HS-5 (cell line): ENCODE data around the gene TRNP1.
"Not testable (repeated sequence)": the region's sequence is repeated elsewhere in the genome, so short reads cannot be mapped to it uniquely, and the experiment has no call there.

Source experiments
- DNase-seq: peaks from one replicate; pipeline ENCODE4 v3.0.0-alpha.2; 2012; ENCODE audit warnings: low read depth

TRNP1 gene, protein sequence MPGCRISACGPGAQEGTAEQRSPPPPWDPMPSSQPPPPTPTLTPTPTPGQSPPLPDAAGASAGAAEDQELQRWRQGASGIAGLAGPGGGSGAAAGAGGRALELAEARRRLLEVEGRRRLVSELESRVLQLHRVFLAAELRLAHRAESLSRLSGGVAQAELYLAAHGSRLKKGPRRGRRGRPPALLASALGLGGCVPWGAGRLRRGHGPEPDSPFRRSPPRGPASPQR

DNA sequence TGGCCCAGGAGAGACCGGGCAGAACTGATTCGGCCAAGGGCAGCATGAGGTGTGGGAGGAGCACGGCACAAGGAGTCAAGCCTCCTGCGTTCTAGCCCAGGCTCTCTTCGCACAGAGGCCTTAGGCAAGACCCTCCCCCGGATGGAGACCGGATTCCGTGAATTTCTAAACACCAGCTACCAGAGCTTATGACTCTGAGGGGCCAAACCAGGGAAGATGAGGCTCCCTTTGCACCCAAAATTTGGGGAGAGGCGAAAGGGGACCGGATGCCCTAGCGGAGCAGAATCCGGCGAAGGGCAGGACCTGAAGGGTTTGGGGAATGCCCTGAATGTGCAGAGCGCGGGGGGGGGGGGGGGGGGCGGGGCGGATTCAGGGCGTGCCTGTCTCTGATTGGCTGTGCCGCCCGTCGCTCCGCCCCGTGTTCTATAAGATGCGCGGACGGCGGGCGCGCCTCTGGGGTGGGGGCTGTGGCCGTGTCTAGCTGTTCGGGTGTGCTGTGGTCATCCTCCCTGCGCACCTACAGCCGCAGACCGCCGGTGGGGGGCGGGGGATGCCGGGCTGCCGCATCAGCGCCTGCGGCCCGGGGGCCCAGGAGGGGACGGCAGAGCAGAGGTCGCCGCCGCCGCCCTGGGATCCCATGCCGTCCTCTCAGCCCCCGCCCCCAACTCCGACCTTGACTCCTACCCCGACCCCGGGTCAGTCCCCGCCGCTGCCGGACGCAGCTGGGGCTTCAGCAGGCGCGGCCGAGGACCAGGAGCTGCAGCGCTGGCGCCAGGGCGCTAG is at the start of gene TRNP1:
TRNP1 (plus strand) TSS at position 456 of the 783 bp plus-strand sequence; CDS start at position 551, 95 bp downstream.
- no peak for DNase-seq

DNA sequence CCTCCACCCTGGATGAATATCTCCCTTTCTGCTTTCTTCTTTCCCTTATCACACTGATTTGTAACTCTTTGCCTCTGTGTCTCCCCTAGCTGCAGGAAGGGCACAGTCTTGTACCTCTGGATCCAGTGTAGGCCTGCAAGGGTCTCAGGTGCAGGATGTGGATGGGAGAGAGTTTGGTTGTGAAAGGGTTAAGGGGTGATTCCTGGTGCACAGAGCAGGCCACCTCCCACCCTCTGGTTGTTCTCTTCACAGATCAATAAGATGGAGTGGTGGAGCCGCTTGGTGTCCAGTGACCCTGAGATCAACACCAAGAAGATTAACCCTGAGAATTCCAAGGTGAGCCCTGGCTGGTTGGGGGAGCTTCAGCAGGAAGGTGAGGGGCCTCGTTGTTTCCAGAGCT is 48.4 kb upstream of the TRNP1 start:
- no peak for DNase-seq

DNA sequence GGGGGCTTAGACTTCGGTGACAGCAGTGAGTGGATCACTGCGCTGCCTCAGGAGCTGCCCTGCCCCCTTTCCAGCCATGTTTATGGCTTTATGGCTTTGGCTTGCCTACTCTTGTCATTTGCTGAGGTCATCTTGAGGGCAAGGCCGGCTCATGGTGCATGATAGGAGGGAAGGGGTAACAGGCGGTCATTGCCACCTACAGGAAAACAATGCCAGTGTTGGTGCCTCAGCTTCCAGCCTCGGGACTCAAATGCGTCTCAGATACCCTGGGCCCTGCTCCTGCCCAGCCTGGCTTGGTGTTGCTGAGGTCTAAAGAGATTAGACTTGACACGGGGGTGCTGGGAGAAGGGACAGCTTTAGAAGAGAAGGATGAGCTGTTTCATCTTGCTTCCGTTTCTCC is 47.8 kb upstream of the TRNP1 start:
- no peak for DNase-seq

DNA sequence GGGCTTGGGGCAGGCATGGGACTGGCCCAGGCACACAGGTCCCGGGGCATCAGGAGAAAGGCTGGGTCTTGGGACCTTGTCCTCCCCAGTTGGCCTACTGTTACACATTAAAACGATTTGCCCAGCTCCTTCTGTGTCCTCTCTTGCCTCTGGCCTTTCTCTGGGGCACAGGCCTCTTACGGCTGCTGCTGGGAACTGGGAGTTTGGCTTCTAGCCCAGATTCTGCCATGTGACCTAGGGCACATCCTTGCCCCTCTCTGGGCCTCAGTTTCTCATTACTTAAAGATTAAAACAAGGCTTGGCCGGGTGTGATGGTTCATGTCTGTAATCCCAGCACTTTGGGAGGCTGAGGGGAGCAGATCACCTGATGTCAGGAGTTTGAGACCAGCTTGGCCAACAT is 47.2 kb upstream of the TRNP1 start:
- no peak for DNase-seq

DNA sequence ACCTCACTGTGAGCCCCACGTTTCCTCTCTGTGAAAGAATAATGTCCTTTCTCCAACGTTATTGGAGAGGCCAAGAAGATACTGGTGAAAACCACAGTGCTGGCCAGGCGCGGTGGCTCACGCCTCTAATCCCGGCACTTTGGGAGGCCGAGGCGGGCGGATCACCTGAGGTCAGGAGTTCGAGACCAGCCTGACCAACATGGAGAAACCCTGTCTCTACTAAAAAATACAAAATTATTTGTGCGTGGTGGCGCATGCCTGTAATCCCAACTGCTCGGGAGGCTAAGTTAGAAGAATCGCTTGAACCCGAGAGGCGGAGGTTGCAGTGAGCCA is 44.8 kb upstream of the TRNP1 start:
- DNase-seq = not testable (repeated sequence)

DNA sequence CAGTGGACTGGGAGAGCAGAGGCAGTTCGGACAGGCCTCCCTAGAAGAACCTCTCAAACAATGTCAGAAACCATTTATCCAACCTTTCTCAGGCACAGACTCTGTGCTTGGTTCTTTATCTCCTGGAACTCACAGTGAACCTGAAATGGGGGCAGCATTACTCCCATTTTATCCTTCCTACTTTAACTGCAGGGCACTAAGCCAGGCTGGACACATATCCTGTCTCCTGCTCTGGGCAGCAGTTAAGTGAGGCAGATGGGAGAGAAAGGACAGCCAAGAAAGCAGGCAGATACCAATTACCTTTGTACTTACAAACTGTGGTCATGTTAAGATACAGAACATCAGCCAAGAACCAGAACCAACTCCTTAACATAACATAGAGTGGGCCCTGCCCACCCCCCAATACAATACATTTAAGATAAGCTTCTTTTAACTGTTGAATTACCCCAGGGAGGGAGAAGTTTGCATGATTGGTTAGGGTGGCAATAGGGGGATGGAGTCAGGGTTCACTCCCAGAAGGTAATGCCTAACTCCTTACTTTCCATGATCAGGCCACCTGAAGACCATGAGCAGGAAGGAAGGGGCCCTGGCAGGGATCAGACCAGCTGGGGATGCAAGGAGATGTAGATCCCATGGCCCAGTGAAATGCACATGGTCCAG is 44.1 kb upstream of the TRNP1 start:
- DNase-seq = no peak

DNA sequence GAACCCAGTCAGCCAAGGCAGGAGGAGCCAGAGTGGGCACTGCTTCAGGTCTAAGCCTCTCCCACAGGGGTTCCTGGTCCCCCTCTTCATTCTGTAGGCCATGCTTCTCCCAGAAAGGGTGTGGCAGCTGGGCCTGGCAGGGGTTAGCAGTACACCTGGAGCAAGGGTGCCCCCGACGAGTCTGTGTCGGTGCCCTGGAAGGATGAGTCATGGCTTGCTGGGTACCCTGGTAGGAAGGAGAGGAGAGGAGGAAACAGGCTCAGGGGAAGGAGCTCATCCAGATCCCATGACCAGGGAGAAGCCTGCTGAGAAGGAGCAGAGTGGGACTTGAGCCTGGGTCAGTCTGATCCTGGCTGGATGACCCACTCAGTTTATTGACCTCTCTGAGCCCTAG is 43.6 kb upstream of the TRNP1 start:
- no peak for DNase-seq

DNA sequence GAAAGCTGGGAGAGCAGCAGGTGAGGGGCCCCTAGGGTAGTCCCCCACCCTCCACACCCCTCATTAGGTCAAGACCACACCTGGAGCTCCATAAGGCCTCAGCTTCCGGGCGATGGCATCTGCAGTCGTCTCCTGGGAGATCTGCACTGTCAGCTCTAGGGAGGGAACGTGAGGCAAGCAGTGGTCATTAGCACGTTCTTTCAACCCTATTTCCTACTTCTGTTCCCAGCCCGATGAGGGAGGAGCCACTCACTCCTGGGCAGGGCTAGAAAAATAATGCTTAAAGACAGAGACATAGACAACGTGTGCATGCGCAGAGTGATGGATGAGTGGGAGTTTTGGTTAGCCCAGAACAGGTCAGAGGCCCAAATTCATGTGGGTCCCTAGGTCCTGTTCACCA is 42.9 kb upstream of the TRNP1 start:
- DNase-seq = no peak

DNA sequence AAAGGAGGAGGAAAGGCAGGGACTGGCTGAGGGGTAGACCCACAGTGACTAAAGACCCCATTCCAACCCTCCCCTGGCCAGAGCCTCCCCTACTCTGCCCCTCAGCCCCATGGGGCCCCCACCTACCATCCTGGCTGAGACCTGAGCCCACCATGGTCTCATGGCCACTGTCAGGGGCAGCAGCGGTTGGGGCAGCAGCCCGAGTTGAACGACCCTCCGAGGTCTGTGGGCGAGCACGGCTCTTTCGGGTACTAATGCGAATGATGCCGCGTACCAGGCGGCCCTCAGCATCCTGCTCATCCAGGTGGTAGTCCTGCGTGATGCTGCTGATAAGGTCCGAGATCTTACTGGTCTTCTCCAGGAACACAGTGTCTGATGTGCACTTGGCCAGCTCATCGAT is 42.3 kb upstream of the TRNP1 start:
- DNase-seq = no peak

DNA sequence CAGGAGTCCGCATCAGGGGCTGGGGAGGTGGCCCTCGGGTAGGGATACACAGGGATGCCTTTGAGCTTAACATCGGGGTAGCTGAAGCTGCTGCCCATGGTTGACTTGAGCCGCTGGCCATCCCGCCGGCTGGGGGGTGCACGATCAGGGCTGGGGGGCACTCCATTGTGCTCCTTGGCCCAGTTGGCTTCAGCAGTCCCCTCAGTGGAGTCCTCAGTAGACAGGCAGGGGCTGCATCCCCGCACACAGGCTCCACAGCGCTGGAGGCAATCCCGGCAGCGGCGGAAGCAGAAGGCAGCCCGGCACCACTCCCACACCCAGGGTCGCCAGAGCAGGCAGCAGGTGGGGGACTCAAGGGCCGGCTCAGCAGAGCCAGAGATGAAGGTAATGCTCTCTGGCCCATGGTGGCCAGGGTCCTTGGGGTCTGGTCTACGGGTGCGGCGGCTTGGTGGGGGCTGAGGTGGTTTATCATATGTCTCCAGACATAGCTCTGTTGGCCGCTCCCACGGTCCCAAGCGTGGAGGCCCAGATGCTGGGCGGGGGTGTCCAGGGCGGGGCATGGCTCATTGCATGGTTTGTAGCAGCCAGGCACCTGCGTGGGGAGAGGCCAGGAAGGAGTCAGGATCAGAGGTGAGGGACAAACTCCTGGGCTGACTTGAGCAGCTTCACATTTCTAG is 41.5 kb upstream of the TRNP1 start:
- DNase-seq = no peak

DNA sequence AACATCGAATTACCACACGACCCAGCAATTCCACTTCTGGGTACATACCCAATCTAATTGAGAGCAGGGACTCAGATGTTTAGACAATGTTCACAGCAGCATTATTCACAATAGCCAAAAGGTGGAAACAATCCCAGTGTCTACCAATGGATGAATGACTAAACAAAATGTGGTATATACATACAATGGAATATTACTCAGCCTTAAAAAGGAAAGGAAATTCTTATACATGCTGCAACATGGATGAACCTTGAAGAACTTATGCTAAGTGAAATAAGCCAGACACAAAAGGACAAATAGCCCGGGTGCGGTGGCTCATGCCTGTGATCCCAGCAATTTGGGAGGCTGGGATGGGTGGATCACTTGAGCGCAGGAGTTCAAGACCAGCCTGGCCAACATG is 40.1 kb upstream of the TRNP1 start:
- DNase-seq = no peak

DNA sequence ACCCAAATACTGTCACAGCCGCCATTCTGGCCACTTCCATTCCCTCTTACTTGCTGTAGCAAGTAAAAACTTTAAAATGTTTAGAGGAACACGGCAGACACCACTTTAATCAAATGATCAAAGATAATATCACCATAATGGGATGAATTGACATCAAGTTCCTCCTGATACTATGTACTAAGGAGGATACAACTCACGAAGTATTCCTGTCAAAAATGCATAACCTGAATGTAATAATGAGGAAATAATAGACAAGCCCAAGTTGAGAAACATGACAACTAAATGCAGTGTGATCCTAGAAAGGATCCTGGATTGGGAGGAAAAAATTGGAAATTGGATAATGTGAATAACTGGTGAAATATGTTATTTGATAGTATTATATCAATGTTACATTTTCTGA is 37.2 kb upstream of the TRNP1 start:
- DNase-seq = no peak

DNA sequence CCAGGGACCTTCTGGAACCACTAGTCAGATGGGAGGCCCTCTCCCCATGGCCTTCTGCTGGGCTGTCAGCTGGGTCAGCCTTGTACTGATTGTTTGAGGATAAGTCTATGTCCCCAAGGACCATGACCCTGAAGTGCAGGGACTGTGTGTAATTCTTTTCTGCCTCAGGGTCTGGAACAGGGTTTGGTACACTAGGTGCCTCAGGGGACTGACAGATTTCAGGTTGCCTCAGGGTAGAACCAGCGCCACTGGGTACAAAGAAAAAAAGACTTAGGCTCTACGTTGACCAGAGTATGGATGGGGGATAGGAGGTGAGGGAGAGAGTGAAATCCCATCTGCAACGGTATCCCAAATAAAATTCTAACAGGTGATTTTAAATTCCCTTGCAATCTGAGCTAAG is 36.2 kb upstream of the TRNP1 start:
- no peak for DNase-seq

DNA sequence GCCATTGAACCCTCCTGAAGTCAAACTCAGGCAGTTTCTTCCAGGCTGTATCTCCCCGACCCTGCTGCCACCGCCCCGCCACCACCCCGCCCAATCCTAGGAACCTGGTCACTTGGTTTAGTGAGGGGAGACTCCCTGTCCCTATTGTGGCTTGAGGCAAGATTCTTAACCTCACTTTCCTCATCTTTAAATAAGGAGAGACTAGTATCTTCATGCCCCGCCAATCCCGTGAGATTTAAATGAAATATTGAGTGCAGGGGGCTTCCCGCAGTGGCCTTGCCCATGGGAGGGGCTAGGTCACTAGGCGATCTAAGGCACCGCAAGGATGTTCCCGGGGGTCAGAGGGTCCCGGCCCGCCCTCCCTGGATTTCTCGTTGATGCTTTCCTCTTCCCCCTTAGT is 34.2 kb upstream of the TRNP1 start:
- DNase-seq = no peak

DNA sequence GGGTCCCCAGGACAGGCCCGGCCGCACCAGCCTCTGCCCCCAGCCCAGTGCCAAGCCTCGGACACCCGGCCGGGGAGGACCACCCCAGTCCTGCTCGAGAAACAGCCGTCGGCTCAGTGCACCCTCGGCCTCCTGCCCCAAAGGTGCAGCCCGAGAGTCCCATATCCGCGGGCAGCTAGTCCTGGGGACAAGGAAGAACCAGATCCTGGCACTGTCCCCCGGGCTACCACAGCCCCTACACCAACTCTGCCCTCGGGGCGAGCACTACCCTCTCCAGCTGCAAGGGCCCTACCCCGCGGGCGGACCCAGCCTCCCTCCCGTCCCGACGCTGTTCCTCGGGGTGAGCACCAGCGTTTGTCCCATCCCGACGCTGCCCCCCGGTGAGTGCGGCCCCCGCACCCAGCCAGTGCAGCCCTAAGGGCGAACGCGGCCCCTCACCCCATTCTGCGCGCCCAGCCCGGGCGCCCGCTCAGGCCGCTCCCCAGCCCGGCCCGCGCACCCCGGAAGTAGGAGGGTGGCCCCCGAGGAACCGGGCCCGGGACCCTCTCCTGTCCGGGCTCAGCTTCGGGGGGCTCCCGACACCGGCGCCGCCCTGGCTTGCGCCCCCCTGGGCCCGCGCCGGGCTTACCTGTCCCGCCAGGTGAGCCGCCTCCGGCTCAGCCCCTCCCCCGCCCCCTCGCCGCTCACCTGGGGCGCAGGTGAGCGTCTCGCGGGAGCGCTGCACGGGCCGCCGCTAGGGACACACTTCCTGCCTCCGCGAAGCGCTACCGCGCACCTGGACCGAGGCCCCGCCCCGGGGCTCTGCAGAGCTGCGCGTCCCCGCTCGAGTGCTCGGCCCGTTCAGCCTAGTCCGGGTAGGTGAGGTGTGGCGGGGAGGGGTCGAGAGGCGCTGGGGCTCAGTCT is 33.5 kb upstream of the TRNP1 start, which contains the start of gene KDF1:
KDF1 (minus strand) TSS at position 747 of the 903 bp plus-strand sequence. CDS start 8,088 bp downstream, outside the sequence.
- DNase-seq = no peak

DNA sequence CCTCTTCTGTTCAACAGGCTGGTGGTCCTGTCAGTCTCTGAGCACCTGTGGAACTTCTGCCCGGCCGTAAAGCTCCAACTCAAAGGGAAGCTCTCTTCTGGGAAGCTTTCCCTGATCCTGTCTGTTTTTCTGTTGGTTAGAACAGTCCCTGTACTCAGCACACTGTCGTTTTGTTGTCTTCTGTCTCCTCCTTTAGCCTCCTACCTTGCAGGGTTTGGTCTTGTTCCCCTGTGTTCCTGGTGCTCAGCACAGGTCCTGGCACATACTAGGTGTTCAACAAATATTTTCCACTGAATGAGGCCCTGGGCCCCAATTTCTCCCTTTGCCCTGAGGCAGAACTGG is 32.9 kb upstream of the TRNP1 start:
- DNase-seq = no peak

DNA sequence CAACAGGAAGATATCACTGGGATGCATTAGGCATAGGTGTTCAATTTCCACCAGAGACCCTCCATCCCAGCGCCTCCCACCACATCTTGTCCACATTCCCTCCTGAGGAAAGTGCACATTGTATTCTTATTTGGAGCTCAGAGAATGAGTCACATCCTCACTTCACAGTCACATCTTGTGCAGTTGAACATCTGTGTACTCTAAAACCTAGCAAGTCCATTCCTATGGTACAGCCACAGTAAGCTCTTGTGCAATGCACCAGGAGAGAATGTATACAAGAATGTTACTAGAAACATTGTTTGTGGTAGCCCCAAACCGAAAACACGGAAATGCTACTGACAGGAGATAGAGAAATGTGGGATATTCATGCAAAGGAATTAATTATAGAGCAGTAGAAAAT is 31.7 kb upstream of the TRNP1 start:
- peak; percentile 93 for DNase-seq

DNA sequence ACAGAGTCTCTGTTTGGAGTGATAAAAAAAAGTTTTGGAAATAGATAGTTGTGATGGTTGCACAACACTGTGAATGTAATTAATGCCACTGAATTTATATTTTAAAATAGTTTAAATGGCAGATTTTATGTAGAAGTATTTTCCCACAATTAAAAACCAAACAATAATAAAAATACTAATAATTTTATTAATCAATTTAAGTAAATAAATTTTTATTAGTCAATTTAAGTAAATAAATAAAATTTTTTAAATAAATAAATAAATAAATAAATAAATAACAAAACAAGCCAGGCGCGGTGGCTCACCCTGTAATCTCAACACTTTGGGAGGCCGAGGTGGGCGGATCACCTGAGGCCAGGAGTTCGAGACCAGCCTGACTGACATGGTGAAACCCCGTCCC is 28.3 kb upstream of the TRNP1 start:
- no peak for DNase-seq

DNA sequence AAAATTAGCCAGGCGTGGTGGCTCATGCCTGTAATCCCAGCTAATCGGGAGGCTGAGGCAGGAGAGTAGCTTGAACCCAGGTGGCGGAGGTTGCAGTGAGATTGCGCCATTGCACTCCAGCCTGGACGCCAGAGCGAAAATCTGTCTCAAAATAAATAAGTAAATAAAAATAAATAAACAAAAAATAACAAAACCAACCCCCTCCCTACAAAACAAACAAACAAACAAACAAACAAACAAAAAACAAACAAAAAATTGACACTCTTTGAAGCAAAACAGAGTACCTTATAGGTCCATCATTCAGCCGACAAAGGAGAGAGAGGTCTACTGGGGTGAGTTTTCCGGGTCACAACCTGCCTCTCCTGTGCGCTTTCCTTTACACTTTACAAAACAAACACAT is 27.9 kb upstream of the TRNP1 start:
- no peak for DNase-seq

DNA sequence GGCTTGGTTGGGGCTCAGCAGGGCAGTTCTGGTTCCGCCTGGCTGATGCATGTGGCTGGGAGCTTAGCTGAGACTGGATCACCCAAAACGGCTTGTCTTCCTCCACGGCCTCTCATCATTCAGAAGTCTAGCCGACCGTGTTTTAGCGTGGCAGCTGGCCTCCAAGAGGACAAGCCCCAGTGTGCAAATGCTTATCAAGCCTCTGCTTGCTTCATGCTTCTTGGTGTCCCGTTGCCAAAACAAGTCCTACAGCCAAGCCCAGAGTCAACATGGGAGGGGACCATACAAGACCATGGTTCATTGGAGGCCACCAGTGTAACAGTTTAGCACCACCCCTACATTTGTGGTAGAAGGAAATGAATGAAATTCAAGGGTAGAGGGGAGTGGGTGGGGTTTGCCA is 22.7 kb upstream of the TRNP1 start:
- no peak for DNase-seq

DNA sequence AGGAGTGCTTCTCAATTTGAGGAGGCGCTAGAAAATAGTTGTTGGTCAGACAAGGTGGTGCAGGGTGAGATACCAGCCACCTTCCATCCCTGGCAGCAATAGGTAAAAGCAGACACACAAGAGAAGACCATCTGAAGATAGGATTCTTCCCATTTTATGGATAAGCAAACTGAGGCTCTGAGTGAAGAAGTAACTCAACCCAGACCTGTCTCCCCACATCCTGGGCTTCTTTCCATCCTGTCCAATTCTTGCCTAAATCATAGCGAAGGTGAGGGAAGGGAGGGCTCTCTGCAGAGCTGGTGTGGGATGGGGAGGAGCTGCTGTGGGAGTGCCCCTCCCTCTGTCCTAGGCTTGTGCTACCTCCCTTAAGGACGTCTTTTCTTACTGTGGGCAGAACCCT is 21.9 kb upstream of the TRNP1 start:
- DNase-seq = no peak

DNA sequence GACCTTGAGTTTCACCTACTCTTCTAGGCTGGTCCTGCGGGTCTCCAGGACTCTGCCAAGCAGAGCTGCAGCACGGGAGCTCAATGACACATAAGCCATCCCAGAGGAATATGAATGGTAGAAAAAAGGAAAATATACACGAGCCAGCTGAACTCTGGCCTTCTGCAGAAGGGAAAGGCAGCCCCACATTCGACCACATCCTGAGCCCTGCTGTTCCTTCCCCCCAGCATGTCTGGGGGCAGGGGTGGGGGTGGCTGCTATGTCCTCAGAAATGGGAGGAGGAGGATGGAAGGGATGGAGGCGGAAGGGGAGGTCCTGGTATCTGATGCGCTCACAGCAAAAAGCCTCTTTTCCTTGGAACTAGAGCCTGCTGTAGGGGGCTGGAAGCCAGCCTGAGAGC is 21.1 kb upstream of the TRNP1 start:
- DNase-seq = no peak
